K562 (cell line): Measurements from ENCODE around the gene TMEM95. TPM values are rescaled to one million over a fixed set of nuclear protein-coding genes. Genes with fewer than 3 reads are reported as not detected.

Source experiments
- BRD9 ChIP-seq: fragments of 450-650 bp; IDR thresholded peaks from 2 replicates; pipeline ENCODE4 v1.6.1; 2018; ENCODE audit warnings: low read depth; ENCODE audit not compliant: partially characterized antibody
- CBX8 ChIP-seq: fragments of 200-600 bp; sonication (generic); IDR thresholded peaks from 2 replicates; pipeline ENCODE4 v1.6.1; 2012; ENCODE audit warnings: borderline replicate concordance, mixed run types, low read depth, mild to moderate bottlenecking, moderate library complexity, mixed read lengths, low read length, control low read depth, inconsistent platforms; ENCODE audit not compliant: poor library complexity, severe bottlenecking; ENCODE audit errors: extremely low read depth
- CC2D1A ChIP-seq: fragments of 450-650 bp; IDR thresholded peaks from 2 replicates; pipeline ENCODE4 v1.6.1; 2017; ENCODE audit warnings: mild to moderate bottlenecking
- CSDE1 ChIP-seq, 2 experiments: fragments of 450-650 bp; IDR thresholded peaks; 2 replicates each; pipeline ENCODE4 v1.6.1; 2016; ENCODE audit warnings: mild to moderate bottlenecking in 1 of 2
- ELF2 ChIP-seq: fragments of 250-450 bp; sonication (Bioruptor Pico); IDR thresholded peaks from 2 replicates; pipeline ENCODE4 v1.5.0; 2021; ENCODE audit warnings: mild to moderate bottlenecking
- FOXA1 ChIP-seq: fragments of 450-650 bp; IDR thresholded peaks from 2 replicates; pipeline ENCODE4 v1.6.1; 2016; ENCODE audit warnings: mild to moderate bottlenecking, borderline replicate concordance
- MEIS2 ChIP-seq: fragments of 450-650 bp; IDR thresholded peaks from 2 replicates; pipeline ENCODE4 v1.6.1; 2014; ENCODE audit warnings: mild to moderate bottlenecking; ENCODE audit not compliant: partially characterized antibody
- MTA2 ChIP-seq: fragments of 450-650 bp; IDR thresholded peaks from 2 replicates; pipeline ENCODE4 v1.6.1; 2016; ENCODE audit warnings: low read depth
- MTF1 ChIP-seq: fragments of 250-450 bp; sonication (Bioruptor Pico); IDR thresholded peaks from 2 replicates; pipeline ENCODE4 v1.9.0; 2021; ENCODE audit warnings: moderate library complexity, mild to moderate bottlenecking, inconsistent platforms, borderline replicate concordance
- NUFIP1 ChIP-seq: fragments of 450-650 bp; IDR thresholded peaks from 2 replicates; pipeline ENCODE4 v1.6.1; 2018; ENCODE audit not compliant: partially characterized antibody
- PHTF2 ChIP-seq: fragments of 250-450 bp; sonication (Bioruptor Pico); IDR thresholded peaks from 2 replicates; pipeline ENCODE4 v1.5.0; 2021; ENCODE audit warnings: mild to moderate bottlenecking
- PRMT5 ChIP-seq: sonication (generic); formaldehyde crosslinking; IDR thresholded peaks from 2 replicates; pipeline ENCODE4 v1.5.0; 2020; ENCODE audit warnings: missing genetic modification reagents
- PTTG1 ChIP-seq: fragments of 450-650 bp; IDR thresholded peaks from 2 replicates; pipeline ENCODE4 v1.6.1; 2016; ENCODE audit warnings: low read depth, mild to moderate bottlenecking, missing genetic modification characterization, missing compliant biosample characterization
- TCF7 ChIP-seq: sonication (generic); IDR thresholded peaks from 2 replicates; pipeline ENCODE4 v1.6.1; 2016; ENCODE audit warnings: antibody characterized with exemption, borderline replicate concordance
- ZBTB17 ChIP-seq: fragments of 450-650 bp; formaldehyde crosslinking; IDR thresholded peaks from 2 replicates; pipeline ENCODE4 v1.4.0; 2020; ENCODE audit warnings: mild to moderate bottlenecking
- ZNF134 ChIP-seq: fragments of 250-450 bp; sonication (Bioruptor Pico); conservative IDR thresholded peaks from 2 replicates; pipeline ENCODE4 v1.4.0; 2020
- ZNF143 ChIP-seq: sonication (generic); formaldehyde crosslinking; IDR thresholded peaks from 2 replicates; pipeline ENCODE4 v1.9.0; 2022; ENCODE audit warnings: mild to moderate bottlenecking, missing genetic modification reagents
- ZNF232 ChIP-seq: sonication (generic); formaldehyde crosslinking; IDR thresholded peaks from 2 replicates; pipeline ENCODE4 v1.8.0; 2022; ENCODE audit warnings: mild to moderate bottlenecking, missing genetic modification reagents
- polyA plus RNA-seq, 8 experiments: library from polyadenylated mRNA; depleted of rRNA in 4 of 8; stranded (reverse) in 5 of 8; unstranded in 3 of 8; fragments of >200 nt; fragmentation: Nextera tagmentation in 2 of 8; fragmentation: Illumina TruSeq in 1 of 8; extraction: Ambion mirVana in 2 of 8; extraction: Trizol in 1 of 8; gene quantifications; 2 replicates each; pipeline versions ENCODE4 v1.2.1 to v1.2.3, GENCODE V29; 2011 to 2014; ENCODE audit warnings: inconsistent platforms in 1 of 8, missing spikeins in 1 of 8
- total RNA-seq, 7 experiments: library from RNA; depleted of rRNA in 6 of 7; stranded (reverse); fragments of >200 nt in 6 of 7; fragmentation: Illumina TruSeq in 2 of 7; extraction: Trizol in 2 of 7; gene quantifications; 2 replicates each; pipeline versions ENCODE4 v1.2.1 to v1.2.3, GENCODE V29; 2011 to 2021; ENCODE audit warnings: low replicate concordance in 1 of 7
- TF ChIP-seq, protein P1 (sequence below): fragments of 450-650 bp; IDR thresholded peaks from 2 replicates; pipeline ENCODE4 v1.6.1; 2018; ENCODE audit warnings: mild to moderate bottlenecking, low read depth; ENCODE audit not compliant: partially characterized antibody
- TF ChIP-seq, protein P2 (sequence below): fragments of 450-650 bp; formaldehyde crosslinking; IDR thresholded peaks from 2 replicates; pipeline ENCODE4 v1.4.0; 2020; ENCODE audit warnings: mild to moderate bottlenecking, moderate library complexity
- TF ChIP-seq, protein P3 (sequence below), 2 experiments: fragments of 450-650 bp in 1 of 2; IDR thresholded peaks; 2 replicates each; pipeline ENCODE4 v1.6.1; 2011 to 2017; ENCODE audit warnings: low read depth in 2 of 2, antibody characterized with exemption in 1 of 2, borderline replicate concordance in 1 of 2, low read length in 1 of 2, mild to moderate bottlenecking in 1 of 2, mixed read lengths in 1 of 2; ENCODE audit not compliant: control insufficient read depth in 1 of 2
- TF ChIP-seq, protein P4 (sequence below): sonication (generic); formaldehyde crosslinking; IDR thresholded peaks from 2 replicates; pipeline ENCODE4 v1.8.1; 2023; ENCODE audit warnings: mild to moderate bottlenecking, missing genetic modification reagents

TMEM95 gene
- total and polyA plus RNA-seq, 9 of the 15 experiments (the other 6 are each of a cell fraction or from before 2014, with no cell fraction given): not detected

DNA sequence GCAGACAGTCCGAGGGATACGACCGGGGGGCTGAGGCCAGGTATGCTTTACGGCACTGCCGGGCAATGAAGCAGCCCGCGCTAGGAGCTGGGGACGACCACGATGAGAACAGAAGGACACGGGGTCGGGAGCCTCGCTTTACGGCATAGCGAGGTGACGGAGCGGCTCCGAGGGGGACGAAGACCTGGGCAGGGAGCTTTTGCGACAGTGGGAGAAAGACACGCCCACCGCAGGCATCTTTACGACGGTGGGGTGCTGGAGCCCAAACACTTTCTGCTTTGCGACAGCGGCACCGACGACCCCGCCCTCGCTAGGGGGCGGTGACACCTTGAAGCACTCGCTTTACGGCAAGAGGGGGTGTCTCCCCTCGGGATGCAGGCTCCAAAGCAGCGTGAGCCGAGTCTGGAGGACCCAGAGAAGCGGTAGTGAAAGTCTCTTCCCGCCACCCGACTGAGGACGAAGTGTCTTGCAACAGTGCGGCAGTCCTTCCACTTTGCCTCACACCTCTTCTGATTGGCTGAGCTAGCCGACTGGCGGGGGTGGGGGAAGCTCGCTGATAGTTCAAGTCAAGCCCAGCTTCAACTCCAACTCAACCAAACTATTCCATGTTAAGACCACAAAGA, 25.5 kb upstream of the TMEM95 start (continued):
- TF ChIP-seq, protein P1, sequence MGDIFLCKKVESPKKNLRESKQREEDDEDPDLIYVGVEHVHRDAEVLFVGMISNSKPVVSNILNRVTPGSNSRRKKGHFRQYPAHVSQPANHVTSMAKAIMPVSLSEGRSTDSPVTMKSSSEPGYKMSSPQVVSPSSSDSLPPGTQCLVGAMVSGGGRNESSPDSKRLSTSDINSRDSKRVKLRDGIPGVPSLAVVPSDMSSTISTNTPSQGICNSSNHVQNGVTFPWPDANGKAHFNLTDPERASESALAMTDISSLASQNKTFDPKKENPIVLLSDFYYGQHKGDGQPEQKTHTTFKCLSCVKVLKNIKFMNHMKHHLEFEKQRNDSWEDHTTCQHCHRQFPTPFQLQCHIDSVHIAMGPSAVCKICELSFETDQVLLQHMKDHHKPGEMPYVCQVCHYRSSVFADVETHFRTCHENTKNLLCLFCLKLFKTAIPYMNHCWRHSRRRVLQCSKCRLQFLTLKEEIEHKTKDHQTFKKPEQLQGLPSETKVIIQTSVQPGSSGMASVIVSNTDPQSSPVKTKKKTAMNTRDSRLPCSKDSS: no peak
- TF ChIP-seq ELF2 (CRISPR knock-in tag) (no peak), CC2D1A (no peak), ZBTB17 (CRISPR knock-in tag) (no peak), PHTF2 (CRISPR knock-in tag) (no peak), CSDE1 (IDR thresholded peaks at IDR 0.05) (no peak), ZNF134 (CRISPR knock-in tag) (no peak), BRD9 (no peak), CBX8 (no peak), ZNF232 (CRISPR knock-in tag) (no peak), FOXA1 (no peak), NUFIP1 (no peak), MTA2 (no peak), TCF7 (no peak), MTF1 (CRISPR knock-in tag) (no peak), PTTG1 (tag) (no peak), ZNF143 (no peak), PRMT5 (CRISPR knock-in tag) (no peak), MEIS2 (peak; percentile 14)
- TF ChIP-seq, protein P2, sequence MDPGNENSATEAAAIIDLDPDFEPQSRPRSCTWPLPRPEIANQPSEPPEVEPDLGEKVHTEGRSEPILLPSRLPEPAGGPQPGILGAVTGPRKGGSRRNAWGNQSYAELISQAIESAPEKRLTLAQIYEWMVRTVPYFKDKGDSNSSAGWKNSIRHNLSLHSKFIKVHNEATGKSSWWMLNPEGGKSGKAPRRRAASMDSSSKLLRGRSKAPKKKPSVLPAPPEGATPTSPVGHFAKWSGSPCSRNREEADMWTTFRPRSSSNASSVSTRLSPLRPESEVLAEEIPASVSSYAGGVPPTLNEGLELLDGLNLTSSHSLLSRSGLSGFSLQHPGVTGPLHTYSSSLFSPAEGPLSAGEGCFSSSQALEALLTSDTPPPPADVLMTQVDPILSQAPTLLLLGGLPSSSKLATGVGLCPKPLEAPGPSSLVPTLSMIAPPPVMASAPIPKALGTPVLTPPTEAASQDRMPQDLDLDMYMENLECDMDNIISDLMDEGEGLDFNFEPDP: no peak
- TF ChIP-seq, protein P3, sequence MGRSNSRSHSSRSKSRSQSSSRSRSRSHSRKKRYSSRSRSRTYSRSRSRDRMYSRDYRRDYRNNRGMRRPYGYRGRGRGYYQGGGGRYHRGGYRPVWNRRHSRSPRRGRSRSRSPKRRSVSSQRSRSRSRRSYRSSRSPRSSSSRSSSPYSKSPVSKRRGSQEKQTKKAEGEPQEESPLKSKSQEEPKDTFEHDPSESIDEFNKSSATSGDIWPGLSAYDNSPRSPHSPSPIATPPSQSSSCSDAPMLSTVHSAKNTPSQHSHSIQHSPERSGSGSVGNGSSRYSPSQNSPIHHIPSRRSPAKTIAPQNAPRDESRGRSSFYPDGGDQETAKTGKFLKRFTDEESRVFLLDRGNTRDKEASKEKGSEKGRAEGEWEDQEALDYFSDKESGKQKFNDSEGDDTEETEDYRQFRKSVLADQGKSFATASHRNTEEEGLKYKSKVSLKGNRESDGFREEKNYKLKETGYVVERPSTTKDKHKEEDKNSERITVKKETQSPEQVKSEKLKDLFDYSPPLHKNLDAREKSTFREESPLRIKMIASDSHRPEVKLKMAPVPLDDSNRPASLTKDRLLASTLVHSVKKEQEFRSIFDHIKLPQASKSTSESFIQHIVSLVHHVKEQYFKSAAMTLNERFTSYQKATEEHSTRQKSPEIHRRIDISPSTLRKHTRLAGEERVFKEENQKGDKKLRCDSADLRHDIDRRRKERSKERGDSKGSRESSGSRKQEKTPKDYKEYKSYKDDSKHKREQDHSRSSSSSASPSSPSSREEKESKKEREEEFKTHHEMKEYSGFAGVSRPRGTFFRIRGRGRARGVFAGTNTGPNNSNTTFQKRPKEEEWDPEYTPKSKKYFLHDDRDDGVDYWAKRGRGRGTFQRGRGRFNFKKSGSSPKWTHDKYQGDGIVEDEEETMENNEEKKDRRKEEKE (IDR thresholded peaks at IDR 0.05; ENCODE audit: borderline replicate concordance in 1 of 2, control insufficient read depth in 1 of 2, low read depth in 2 of 2, low read length in 1 of 2): no peak
- TF ChIP-seq, protein P4, sequence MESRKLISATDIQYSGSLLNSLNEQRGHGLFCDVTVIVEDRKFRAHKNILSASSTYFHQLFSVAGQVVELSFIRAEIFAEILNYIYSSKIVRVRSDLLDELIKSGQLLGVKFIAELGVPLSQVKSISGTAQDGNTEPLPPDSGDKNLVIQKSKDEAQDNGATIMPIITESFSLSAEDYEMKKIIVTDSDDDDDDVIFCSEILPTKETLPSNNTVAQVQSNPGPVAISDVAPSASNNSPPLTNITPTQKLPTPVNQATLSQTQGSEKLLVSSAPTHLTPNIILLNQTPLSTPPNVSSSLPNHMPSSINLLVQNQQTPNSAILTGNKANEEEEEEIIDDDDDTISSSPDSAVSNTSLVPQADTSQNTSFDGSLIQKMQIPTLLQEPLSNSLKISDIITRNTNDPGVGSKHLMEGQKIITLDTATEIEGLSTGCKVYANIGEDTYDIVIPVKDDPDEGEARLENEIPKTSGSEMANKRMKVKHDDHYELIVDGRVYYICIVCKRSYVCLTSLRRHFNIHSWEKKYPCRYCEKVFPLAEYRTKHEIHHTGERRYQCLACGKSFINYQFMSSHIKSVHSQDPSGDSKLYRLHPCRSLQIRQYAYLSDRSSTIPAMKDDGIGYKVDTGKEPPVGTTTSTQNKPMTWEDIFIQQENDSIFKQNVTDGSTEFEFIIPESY (CRISPR knock-in tag): no peak
